ENCODE measurements around the gene PRKAR2B.

DNA sequence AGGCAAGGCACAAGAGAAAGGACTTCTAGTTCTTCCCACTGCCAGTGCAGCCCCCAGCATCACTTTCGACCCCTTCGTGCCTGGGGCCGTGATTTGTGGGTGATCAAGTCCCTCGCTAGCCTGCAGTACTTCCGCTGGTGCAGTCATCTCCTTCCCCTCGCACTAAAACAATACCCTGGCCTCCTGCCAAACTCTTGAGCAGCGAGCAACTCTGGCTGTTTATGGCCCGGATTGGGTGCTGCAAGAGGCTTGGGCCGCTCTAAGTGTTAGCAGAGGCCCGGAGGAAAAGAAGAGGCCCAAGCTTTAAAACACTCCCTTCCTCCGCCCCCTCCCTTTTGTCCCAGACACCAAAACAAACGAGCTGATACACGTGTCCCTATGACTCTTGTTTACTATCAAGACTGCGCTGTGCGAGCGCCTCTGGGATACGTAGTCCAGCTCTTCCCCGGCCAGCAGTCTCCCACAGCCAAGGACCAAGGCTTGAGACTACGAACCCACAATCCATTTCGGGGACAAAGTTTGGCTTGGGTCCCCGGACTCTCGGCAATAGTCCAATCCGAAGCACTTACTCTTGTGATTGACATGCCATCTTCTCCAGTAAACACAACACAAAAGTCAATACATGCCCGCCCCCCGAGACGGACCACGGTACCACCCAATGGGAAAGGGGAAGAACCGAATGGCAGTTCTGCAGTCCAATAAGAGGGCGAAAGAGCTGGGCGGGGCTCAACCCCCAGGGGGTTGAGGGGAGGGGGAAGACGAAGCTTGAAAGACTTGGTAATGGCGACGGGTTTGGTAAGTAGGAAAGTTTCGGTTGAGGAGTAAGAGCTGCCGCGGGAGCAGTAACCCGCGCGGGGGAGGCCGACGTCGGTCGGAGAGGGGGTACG lies 124.0 kb downstream of the PRKAR2B start, which contains the start of gene HBP1:
- TF ChIP-seq, protein P1, sequence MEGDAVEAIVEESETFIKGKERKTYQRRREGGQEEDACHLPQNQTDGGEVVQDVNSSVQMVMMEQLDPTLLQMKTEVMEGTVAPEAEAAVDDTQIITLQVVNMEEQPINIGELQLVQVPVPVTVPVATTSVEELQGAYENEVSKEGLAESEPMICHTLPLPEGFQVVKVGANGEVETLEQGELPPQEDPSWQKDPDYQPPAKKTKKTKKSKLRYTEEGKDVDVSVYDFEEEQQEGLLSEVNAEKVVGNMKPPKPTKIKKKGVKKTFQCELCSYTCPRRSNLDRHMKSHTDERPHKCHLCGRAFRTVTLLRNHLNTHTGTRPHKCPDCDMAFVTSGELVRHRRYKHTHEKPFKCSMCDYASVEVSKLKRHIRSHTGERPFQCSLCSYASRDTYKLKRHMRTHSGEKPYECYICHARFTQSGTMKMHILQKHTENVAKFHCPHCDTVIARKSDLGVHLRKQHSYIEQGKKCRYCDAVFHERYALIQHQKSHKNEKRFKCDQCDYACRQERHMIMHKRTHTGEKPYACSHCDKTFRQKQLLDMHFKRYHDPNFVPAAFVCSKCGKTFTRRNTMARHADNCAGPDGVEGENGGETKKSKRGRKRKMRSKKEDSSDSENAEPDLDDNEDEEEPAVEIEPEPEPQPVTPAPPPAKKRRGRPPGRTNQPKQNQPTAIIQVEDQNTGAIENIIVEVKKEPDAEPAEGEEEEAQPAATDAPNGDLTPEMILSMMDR (conservative IDR thresholded peaks at IDR 0.05; ENCODE audit: low read depth, low read length) = no peak
- TF ChIP-seq POLR2A (IDR thresholded peaks at IDR 0.05; ENCODE audit: low read depth, low read length) (peak; percentile 79), RAD21 (IDR thresholded peaks at IDR 0.05; ENCODE audit: low read length) (no peak), CEBPB (IDR thresholded peaks at IDR 0.05; ENCODE audit: low read depth, low read length) (no peak), NFE2L2 (IDR thresholded peaks at IDR 0.05; ENCODE audit: low read depth, low read length) (no peak), FOS (IDR thresholded peaks at IDR 0.05; ENCODE audit: low read depth, low read length) (peak; percentile 79; the same call in 1 of the 2 replicates), RCOR1 (IDR thresholded peaks at IDR 0.05; ENCODE audit: insufficient replicate concordance, low read length) (no peak), MAZ (IDR thresholded peaks at IDR 0.05; ENCODE audit: borderline replicate concordance, low read depth, low read length) (peak; percentile 79), MAFK (IDR thresholded peaks at IDR 0.05; ENCODE audit: low read depth, low read length) (no peak)
- TF ChIP-seq, protein P2, sequence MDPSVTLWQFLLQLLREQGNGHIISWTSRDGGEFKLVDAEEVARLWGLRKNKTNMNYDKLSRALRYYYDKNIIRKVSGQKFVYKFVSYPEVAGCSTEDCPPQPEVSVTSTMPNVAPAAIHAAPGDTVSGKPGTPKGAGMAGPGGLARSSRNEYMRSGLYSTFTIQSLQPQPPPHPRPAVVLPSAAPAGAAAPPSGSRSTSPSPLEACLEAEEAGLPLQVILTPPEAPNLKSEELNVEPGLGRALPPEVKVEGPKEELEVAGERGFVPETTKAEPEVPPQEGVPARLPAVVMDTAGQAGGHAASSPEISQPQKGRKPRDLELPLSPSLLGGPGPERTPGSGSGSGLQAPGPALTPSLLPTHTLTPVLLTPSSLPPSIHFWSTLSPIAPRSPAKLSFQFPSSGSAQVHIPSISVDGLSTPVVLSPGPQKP (IDR thresholded peaks at IDR 0.05; ENCODE audit: borderline replicate concordance, low read depth, low read length) = no peak

All from IMR-90 (cell line).